B cell (primary cell): ENCODE measurements around the gene ALKBH4. TPM values are rescaled to one million over a fixed set of nuclear protein-coding genes. Genes with fewer than 3 reads are reported as not detected.

ENCODE experiments used
- ATAC-seq: fragments of 200-7000 bp; cut with Tn5 transposase; one replicate; pipeline ENCODE4 v1.10.0; 2021; ENCODE audit warnings: low read depth, mild to moderate bottlenecking, moderate number of reproducible peaks, moderate library complexity
- CTCF ChIA-PET: fragments of 350-600 bp; sonication (Branson Sonifier 250); formaldehyde crosslinking; loops from one replicate; lab custom pipeline; 2021; ENCODE audit warnings: antibody characterized with exemption, inconsistent platforms; lab: Charles Lee
- POLR2A ChIA-PET: fragments of 350-600 bp; sonication (Branson Sonifier 250); formaldehyde crosslinking; loops from one replicate; lab custom pipeline; 2021; ENCODE audit warnings: antibody characterized with exemption; lab: Charles Lee
- DNase-seq: peaks from one replicate; pipeline ENCODE4 v3.0.0; 2013
- H2AFZ ChIP-seq: 2 replicates; pipeline ENCODE4 v1.6.1; 2012; ENCODE audit warnings: mild to moderate bottlenecking, low read depth, low read length; ENCODE audit not compliant: insufficient read depth, poor library complexity, severe bottlenecking
- H3K27ac ChIP-seq, 2 donors: 1 replicate in 1 of 2; 2 replicates in 1 of 2; pipeline ENCODE4 v1.5.1; 2012 to 2013; ENCODE audit warnings: low read length in 2 of 2, mild to moderate bottlenecking in 2 of 2, moderate library complexity in 1 of 2
- H3K27me3 ChIP-seq, 4 experiments: fragments of 200-600 bp in 1 of 4; sonication (generic) in 1 of 4; replicated peaks in 1 of 4; 1 replicate in 2 of 4; 2 replicates in 2 of 4; pipeline versions ENCODE4 v1.6.1 to v1.7.0; 2013 to 2016; ENCODE audit warnings: low read length in 3 of 4, mild to moderate bottlenecking in 2 of 4, mixed read lengths in 1 of 4, moderate library complexity in 1 of 4; ENCODE audit not compliant: insufficient read depth in 4 of 4, control insufficient read depth in 3 of 4; ENCODE audit errors: control extremely low read depth in 1 of 4
- H3K36me3 ChIP-seq, 2 experiments: replicated peaks in 1 of 2; 1 replicate in 1 of 2; 2 replicates in 1 of 2; pipeline versions ENCODE4 v1.6.1 to v1.7.1; 2013; ENCODE audit warnings: low read length in 1 of 2; ENCODE audit not compliant: insufficient read depth in 2 of 2, control insufficient read depth in 1 of 2; ENCODE audit errors: control extremely low read depth in 1 of 2, extremely low read depth in 1 of 2
- H3K4me1 ChIP-seq, 2 donors: fragments of 200-600 bp in 1 of 2; sonication (generic) in 1 of 2; 1 replicate in 1 of 2; 2 replicates in 1 of 2; pipeline versions ENCODE4 v1.5.1 to v1.6.1; 2013 to 2017; ENCODE audit warnings: low read length in 2 of 2; ENCODE audit not compliant: control insufficient read depth in 2 of 2, insufficient read depth in 2 of 2
- H3K4me2 ChIP-seq: replicated peaks from 2 replicates; pipeline ENCODE3; 2012; ENCODE audit warnings: mild to moderate bottlenecking, low read depth, low read length; ENCODE audit not compliant: poor library complexity, severe bottlenecking
- H3K4me3 ChIP-seq, 5 experiments: fragments of 200-600 bp in 1 of 5; sonication (generic) in 1 of 5; 1 replicate in 3 of 5; 2 replicates in 2 of 5; pipeline versions ENCODE4 v1.5.1 to v1.7.0; 2011 to 2016; ENCODE audit warnings: low read length in 4 of 5, mild to moderate bottlenecking in 4 of 5, low read depth in 2 of 5, control low read depth in 1 of 5, moderate library complexity in 1 of 5; ENCODE audit not compliant: insufficient read depth in 1 of 5; ENCODE audit errors: control extremely low read depth in 1 of 5, extremely low read depth in 1 of 5
- H3K79me2 ChIP-seq: fragments of 200-600 bp; sonication (generic); one replicate; pipeline ENCODE4 v1.6.0; 2016; ENCODE audit warnings: low read length; ENCODE audit not compliant: control insufficient read depth, insufficient read depth
- H3K9ac ChIP-seq: fragments of 200-600 bp; sonication (generic); 2 replicates; pipeline ENCODE4 v1.6.1; 2017; ENCODE audit warnings: mild to moderate bottlenecking, low read length, moderate library complexity
- H3K9me3 ChIP-seq, 3 donors: one replicate each; pipeline versions ENCODE4 v1.6.1 to v1.7.1; 2013; ENCODE audit warnings: low read length in 2 of 3; ENCODE audit not compliant: control insufficient read depth in 2 of 3, insufficient read depth in 1 of 3; ENCODE audit errors: control extremely low read depth in 1 of 3
- H4K20me1 ChIP-seq: 2 replicates; pipeline ENCODE4 v1.6.0; 2012; ENCODE audit warnings: mild to moderate bottlenecking, low read length; ENCODE audit not compliant: insufficient read depth, control insufficient read depth, poor library complexity, severe bottlenecking
- H3K27ac Mint-ChIP-seq: one replicate; pipeline ENCODE4 v1.8.0; 2021; ENCODE audit warnings: mixed read lengths
- H3K27me3 Mint-ChIP-seq: one replicate; pipeline ENCODE4 v1.8.0; 2021; ENCODE audit warnings: mixed read lengths
- H3K4me1 Mint-ChIP-seq: one replicate; pipeline ENCODE4 v1.8.0; 2021; ENCODE audit warnings: mixed read lengths
- H3K4me3 Mint-ChIP-seq: one replicate; pipeline ENCODE4 v1.8.0; 2021; ENCODE audit warnings: mixed read lengths
- H3K9me3 Mint-ChIP-seq: one replicate; pipeline ENCODE4 v1.8.0; 2022; ENCODE audit warnings: mixed read lengths; ENCODE audit not compliant: insufficient read depth
- EZH2 ChIP-seq: IDR thresholded peaks from 2 replicates; pipeline ENCODE4 v1.6.1; 2012; ENCODE audit warnings: borderline replicate concordance, low read depth, mild to moderate bottlenecking, moderate library complexity, low read length; ENCODE audit not compliant: insufficient read depth, poor library complexity, severe bottlenecking
- WGBS: methylation state at CpG from one replicate; pipeline ENCODE4 v1.1.5; 2013; ENCODE audit warnings: missing lambda C conversion rate; ENCODE audit not compliant: insufficient coverage; 5-methylcytosine and 5-hydroxymethylcytosine counted together
- intact Hi-C: fragments of 100-400 bp; cut with micrococcal nuclease; formaldehyde crosslinking; loops from one replicate; pipeline ENCODE4 v1.10.0; 2022
- polyA plus RNA-seq: library from polyadenylated mRNA; depleted of rRNA; stranded (reverse); fragments of >200 nt; gene quantifications from 2 replicates; pipeline ENCODE4 v1.2.3, GENCODE V29; 2012
- total RNA-seq, 2 donors: library from RNA; stranded (reverse); fragments of 120-200 nt in 1 of 2; gene quantifications; 1 replicate in 1 of 2; 2 replicates in 1 of 2; pipeline versions ENCODE4 v1.2.3 to v1.2.4, GENCODE V29; 2013 to 2022
- TF ChIP-seq, protein P1 (sequence below): fragments of 200-600 bp; IDR thresholded peaks from one replicate; pipeline ENCODE4 v1.8.0; 2022; ENCODE audit warnings: antibody characterized with exemption, mild to moderate bottlenecking

The ALKBH4 gene
- total and polyA plus RNA-seq, 2 donors (not counting 1 experiment from before 2014, with no cell fraction given), result 6.2 to 8.6 TPM

DNA sequence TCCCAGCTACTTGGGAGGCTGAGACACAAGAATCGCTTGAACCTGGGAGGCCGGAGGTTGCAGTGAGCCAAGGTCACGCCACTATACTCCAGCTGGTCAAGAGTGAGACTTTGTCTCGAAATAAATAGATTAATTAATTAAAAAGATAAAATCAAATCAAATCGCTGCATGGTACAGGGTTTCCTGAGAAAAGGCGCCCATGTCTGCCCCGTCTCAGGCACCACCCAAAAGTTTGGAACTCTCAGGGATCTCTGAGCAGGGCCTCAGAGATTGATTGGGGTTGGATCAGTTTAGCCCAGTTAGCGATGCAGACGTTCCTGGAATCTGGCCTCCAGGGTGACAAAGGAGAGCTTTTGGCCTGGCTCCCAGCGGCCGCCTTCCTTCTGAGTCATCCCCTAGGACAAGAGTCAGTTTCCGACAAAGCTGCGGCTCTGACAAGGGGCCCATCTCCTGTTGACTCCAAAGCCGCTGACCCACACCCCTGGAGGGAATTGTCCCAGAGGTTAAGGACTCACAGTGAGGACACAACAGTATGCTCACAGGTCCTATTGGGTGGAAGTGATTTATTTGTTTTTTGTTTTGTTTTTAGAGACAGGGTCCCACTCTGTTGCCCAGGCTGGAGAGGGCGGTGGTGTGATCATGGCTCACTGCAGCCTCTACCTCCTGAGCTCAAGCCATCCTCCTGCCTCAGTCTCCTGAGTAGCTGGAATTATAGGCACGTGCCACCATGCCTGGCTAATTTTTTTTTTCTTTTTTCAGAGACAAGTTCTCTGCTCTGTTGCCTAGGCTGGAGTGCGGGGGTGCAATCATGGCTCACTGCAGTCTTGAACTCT, 24.5 kb downstream of the ALKBH4 start:
- ATAC-seq (no peak), DNase-seq (no peak)
- Histone ChIP-seq H3K27ac (peak overlapping the region; percentile 90), H3K27me3 (no peaks in the 10 kb centered on the region), H3K4me1 (peaks cover 52 to 76% of the 10 kb centered on the region in 2 donors), H2AFZ (no peak overlapping the region), H3K4me2 (peak overlapping the region; percentile 53), H3K9me3 (peaks cover 0 to 14% (median 0%) of the 10 kb centered on the region in 3 donors), H3K4me3 (no peak overlapping the region), H3K9ac (no peak overlapping the region), H3K79me2 (peaks cover 79% of the 10 kb centered on the region), H4K20me1 (peaks cover 9% of the 10 kb centered on the region), H3K36me3 (peaks cover 2 to 54% of the 10 kb centered on the region in 2 experiments)
- intact Hi-C loops, result loop anchor here (2.0 kb wide), 1 partner anchor 13 kb away; no protein-coding TSS in a partner anchor
- no peak overlapping the region for H3K27ac Mint-ChIP-seq
- H3K4me3 Mint-ChIP-seq, result no peak overlapping the region
- no peaks in the 10 kb centered on the region for H3K9me3 Mint-ChIP-seq
- CTCF ChIA-PET, result interaction anchor here (1.1 to 46.3 kb wide), 5 partner anchors 7 to 29 kb away, joined by 5 to 1182 read pairs (median 18); partner anchors contain the start of gene ORAI2
- H3K4me1 Mint-ChIP-seq, result peaks cover 54% of the 10 kb centered on the region
- POLR2A ChIA-PET, result interaction anchor here (0.6 to 5.9 kb wide), 12 partner anchors 8 to 44 kb away, joined by 3 to 80 read pairs (median 15); partner anchors contain the start of gene PRKRIP1
- H3K27me3 Mint-ChIP-seq, result no peaks in the 10 kb centered on the region
- TF ChIP-seq, protein P1, sequence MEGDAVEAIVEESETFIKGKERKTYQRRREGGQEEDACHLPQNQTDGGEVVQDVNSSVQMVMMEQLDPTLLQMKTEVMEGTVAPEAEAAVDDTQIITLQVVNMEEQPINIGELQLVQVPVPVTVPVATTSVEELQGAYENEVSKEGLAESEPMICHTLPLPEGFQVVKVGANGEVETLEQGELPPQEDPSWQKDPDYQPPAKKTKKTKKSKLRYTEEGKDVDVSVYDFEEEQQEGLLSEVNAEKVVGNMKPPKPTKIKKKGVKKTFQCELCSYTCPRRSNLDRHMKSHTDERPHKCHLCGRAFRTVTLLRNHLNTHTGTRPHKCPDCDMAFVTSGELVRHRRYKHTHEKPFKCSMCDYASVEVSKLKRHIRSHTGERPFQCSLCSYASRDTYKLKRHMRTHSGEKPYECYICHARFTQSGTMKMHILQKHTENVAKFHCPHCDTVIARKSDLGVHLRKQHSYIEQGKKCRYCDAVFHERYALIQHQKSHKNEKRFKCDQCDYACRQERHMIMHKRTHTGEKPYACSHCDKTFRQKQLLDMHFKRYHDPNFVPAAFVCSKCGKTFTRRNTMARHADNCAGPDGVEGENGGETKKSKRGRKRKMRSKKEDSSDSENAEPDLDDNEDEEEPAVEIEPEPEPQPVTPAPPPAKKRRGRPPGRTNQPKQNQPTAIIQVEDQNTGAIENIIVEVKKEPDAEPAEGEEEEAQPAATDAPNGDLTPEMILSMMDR, result no peak
- no peak for TF ChIP-seq EZH2
- WGBS, result 91% methylated on average over 11 of the region's 17 CpGs
